ENCODE measurements around the gene E2F1.

Gene E2F1

GRCh38 chr20:33674294-33675135 is 11.7 kb downstream of the E2F1 start, which contains the start of gene NECAB3:
Gene NECAB3 (minus strand): TSS chr20:33674428. CDS start chr20:33674352, 76 bp downstream.
- Histone ChIP-seq H3K27ac (peak within 1 kb of the TSS; percentile 42), H3K4me1 (ENCODE audit: control insufficient read depth in 1 of 2, insufficient read depth in 1 of 2, low read depth in 1 of 2, low read length in 1 of 2) (peaks cover 11 to 14% of the 10 kb centered on the region in 2 experiments), H3K27me3 (no peaks in the 10 kb centered on the region), H3K4me3 (ENCODE audit: low read depth in 1 of 2, low read length in 1 of 2) (peak within 1 kb of the TSS; percentile 65 to 70), H3K36me3 (peaks cover under 1% of the 10 kb centered on the region), H3K9me3 (no peaks in the 10 kb centered on the region)
- peak; percentile 11 for TF ChIP-seq CTCF (IDR thresholded peaks at IDR 0.05)

- Histone ChIP-seq H3K4me1 (ENCODE audit: control insufficient read depth in 1 of 2, insufficient read depth in 1 of 2, low read depth in 1 of 2, low read length in 1 of 2) (peaks cover 11 to 14% of the 10 kb centered on the region in 2 experiments), H3K9me3 (no peaks in the 10 kb centered on the region), H3K27me3 (no peaks in the 10 kb centered on the region), H3K4me3 (ENCODE audit: low read depth in 1 of 2, low read length in 1 of 2) (peak overlapping the region; percentile 65 to 70), H3K27ac (peak overlapping the region; percentile 42), H3K36me3 (no peaks in the 10 kb centered on the region)
- TF ChIP-seq CTCF (IDR thresholded peaks at IDR 0.05) = no peak
These were observed 12.5 kb downstream of the E2F1 start for GRCh38 chr20:33673410-33674293.

- H3K27ac ChIP-seq = no peak overlapping the region
- no peak overlapping the region for H3K4me3 ChIP-seq (ENCODE audit: low read depth in 1 of 2, low read length in 1 of 2)
- peaks cover 15 to 17% of the 10 kb centered on the region in 2 experiments for H3K4me1 ChIP-seq (ENCODE audit: control insufficient read depth in 1 of 2, insufficient read depth in 1 of 2, low read depth in 1 of 2, low read length in 1 of 2)
- H3K9me3 ChIP-seq = no peaks in the 10 kb centered on the region
- no peaks in the 10 kb centered on the region for H3K36me3 ChIP-seq
- H3K27me3 ChIP-seq = no peaks in the 10 kb centered on the region
- TF ChIP-seq CTCF (IDR thresholded peaks at IDR 0.05) = no peak
These were observed 13.1 kb downstream of the E2F1 start for GRCh38 chr20:33673114-33673409.

- Histone ChIP-seq H3K4me3 (ENCODE audit: low read depth in 1 of 2, low read length in 1 of 2) (no peak overlapping the region), H3K4me1 (ENCODE audit: control insufficient read depth in 1 of 2, insufficient read depth in 1 of 2, low read depth in 1 of 2, low read length in 1 of 2) (peaks cover 20 to 22% of the 10 kb centered on the region in 2 experiments), H3K27ac (no peak overlapping the region), H3K36me3 (no peaks in the 10 kb centered on the region), H3K27me3 (no peaks in the 10 kb centered on the region), H3K9me3 (no peaks in the 10 kb centered on the region)
- TF ChIP-seq CTCF (IDR thresholded peaks at IDR 0.05) = no peak
These were observed 13.6 kb downstream of the E2F1 start for GRCh38 chr20:33672426-33673113.

GRCh38 chr20:33671573-33672288 is 14.5 kb downstream of the E2F1 start:
- H3K27ac ChIP-seq = no peak overlapping the region
- no peak overlapping the region for H3K4me3 ChIP-seq (ENCODE audit: low read depth in 1 of 2, low read length in 1 of 2)
- no peak for TF ChIP-seq CTCF (IDR thresholded peaks at IDR 0.05)
- no peaks in the 10 kb centered on the region for H3K36me3 ChIP-seq
- H3K4me1 ChIP-seq (ENCODE audit: control insufficient read depth in 1 of 2, insufficient read depth in 1 of 2, low read depth in 1 of 2, low read length in 1 of 2) = peaks cover 28 to 29% of the 10 kb centered on the region in 2 experiments
- no peaks in the 10 kb centered on the region for H3K27me3 ChIP-seq
- no peaks in the 10 kb centered on the region for H3K9me3 ChIP-seq
